DMS 273 treated with DMSO at 0.1 percent for 48 hours (cell line): ENCODE data around the gene PTPN14.

ENCODE experiments used
- DNase-seq: peaks from one replicate; lab custom pipeline; 2025; lab: John Stamatoyannopoulos, UW

Gene PTPN14

DNA sequence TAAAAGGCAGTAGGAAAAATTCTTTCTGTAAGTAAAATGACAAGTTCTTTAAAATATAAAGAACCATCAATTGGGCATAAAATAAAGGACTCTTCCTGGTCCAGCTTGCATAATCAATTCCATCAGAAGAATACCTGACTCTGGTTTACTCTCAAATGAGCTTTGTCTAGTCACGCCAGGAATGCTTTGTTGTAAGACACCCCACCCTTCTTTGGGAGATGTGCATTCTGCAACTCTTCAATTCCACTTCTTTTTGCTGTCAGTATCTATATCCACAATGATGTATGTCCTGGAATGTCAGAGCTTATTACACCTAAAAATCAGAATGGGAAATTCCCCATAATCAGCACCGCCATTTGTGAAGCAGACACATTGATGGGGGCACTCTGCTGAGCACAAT, 76.1 kb downstream of the PTPN14 start:
- no peak for DNase-seq

- no peak for DNase-seq
Observed at GRCh38 chr1:214474467-214474866, 76.9 kb downstream of the PTPN14 start.

GRCh38 chr1:214473862-214474261, 77.5 kb downstream of the PTPN14 start:
- no peak for DNase-seq

GRCh38 chr1:214473387-214473786, 78.0 kb downstream of the PTPN14 start:
- DNase-seq = no peak

GRCh38 chr1:214472364-214472763, 79.0 kb downstream of the PTPN14 start:
- no peak for DNase-seq

DNA sequence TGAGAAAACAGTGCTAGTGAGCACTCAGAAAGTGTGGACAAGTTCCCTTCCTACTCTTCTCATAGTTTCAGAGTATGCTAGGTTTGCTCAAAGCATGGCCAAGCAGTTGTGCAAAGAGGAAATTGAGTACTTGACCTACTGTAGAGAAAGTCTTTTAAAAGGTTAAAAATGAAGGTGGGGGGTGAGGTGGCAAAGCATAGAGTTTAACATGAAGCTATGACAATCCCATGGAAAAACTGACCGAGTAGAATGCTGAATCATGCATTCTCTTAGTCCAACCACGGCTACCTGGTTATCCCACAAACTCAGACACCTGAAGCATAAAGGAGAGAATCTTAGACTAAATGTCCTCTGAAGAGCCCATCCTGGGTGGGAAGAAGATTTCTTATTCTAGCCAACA, 79.9 kb downstream of the PTPN14 start:
- DNase-seq = no peak

GRCh38 chr1:214470132-214470531, 81.3 kb downstream of the PTPN14 start:
- no peak for DNase-seq

GRCh38 chr1:214469290-214469689, 82.1 kb downstream of the PTPN14 start:
- DNase-seq = peak; percentile 18

- no peak for DNase-seq
Observed at GRCh38 chr1:214467078-214467585, 84.3 kb downstream of the PTPN14 start.

DNA sequence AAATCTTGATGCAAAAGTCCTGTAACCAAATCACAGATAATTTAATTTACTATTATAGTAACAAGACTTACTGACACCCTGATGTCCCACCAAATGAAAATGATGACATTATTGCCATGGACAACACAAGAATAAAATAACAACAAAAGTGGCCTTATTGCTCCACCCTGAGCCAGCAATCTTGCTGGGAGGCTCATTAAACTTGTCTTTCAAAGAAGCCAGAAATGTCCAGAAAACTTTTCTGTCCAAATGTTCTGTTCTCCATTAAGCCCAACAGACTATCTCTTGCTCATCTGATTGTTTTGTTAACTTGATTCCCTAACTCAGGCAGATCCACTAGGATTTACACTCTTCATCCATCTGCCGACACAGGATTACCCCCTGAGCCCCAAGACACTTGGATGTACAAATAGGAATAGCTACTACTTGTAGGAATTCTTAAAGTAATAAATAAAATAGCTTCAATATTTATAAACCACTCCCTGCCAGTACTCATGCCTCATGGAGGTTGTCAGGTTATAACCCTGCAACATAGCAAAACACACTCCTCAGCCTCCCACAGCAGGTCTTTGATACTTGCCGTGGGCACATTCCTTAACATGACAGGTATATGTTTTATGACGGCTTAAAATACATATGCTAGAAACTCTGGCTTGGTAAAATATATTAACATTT, 84.9 kb downstream of the PTPN14 start:
- DNase-seq = no peak

GRCh38 chr1:214464445-214465287, 86.7 kb downstream of the PTPN14 start:
- DNase-seq = peak; percentile 58

DNA sequence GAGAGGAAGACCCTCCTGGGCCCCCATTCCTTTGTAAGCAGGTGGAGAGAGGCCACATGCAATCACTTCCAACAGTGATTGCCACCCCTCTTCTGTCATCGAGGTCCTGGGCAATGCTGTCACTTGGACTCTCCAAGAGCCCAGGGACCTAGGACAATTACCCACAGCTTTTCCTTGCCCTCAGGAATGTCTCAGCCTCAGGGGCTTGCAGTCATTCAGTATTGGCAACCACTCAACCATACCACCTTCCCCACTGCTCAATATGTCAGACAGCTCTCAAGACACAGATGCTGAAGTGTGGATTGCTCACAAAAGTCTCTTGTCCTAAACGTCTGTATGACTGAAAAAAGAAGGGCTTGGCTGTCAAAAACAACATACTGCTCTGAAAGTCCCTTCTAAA, 87.8 kb downstream of the PTPN14 start:
- DNase-seq = no peak

DNA sequence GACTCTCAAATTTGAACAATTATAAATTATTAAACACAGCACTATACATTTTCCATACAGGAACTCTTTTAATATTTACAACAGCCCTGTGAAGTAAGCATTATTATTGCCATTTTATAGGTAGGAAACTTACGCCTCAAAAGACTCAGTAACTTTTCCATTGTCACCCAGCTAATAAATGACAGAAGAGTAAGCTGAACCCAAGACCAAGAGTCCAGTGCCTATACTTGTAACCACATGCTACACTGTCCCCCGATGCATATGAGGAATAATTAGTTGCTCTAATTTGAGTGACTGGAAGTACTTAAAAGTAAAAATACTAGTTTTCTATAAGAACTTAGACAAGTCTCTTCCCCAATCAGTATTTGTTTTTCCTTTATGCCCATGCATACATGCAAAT, 88.5 kb downstream of the PTPN14 start:
- DNase-seq = no peak

GRCh38 chr1:214461305-214461704, 90.1 kb downstream of the PTPN14 start:
- DNase-seq = no peak

GRCh38 chr1:214460304-214460916, 91.0 kb downstream of the PTPN14 start:
- DNase-seq = no peak

- no peak for DNase-seq
Observed at GRCh38 chr1:214459895-214460294, 91.5 kb downstream of the PTPN14 start.

DNA sequence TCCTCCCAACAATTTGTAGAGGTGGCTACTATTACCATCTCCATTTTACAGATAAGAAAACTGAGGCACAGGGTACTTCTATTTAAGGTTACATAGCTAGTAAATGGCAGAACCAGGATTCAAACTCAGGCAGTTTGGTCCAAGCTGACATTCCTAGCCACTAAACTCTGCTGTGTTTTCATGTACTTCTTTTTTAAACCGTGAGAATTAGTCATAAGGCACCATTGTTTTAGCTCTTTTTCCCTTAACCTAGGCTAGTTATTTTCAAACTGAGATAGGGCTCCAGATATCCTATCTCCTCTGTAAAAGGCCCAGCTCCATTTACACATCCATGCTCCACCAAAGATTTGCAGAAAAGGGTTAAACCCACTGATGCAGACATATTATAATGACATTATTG, 92.9 kb downstream of the PTPN14 start:
- DNase-seq = no peak

- no peak for DNase-seq
Observed at GRCh38 chr1:214455971-214456867, 95.2 kb downstream of the PTPN14 start.

DNA sequence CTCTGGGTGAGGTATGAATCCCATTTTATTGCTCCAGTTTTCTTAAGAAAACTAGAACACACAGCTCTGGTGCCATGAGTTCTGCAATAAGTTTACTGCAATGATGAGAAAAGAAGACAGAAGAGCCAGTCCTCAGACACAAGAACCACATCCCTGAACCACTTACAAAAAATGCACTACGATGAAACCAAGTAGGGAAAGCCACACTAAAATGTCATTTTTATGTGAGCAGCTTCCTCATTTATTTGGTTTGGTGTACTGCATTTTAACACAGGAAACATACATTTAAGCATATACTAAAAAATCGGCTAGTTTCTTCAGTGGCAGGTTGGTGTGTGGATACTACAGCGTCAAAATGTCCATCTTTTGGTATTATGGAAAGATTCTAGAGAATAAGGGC, 95.9 kb downstream of the PTPN14 start:
- no peak for DNase-seq

- DNase-seq = no peak
Observed at GRCh38 chr1:214454569-214455396, 96.6 kb downstream of the PTPN14 start.
